NCI-H82 treated with DMSO at 0.1 percent for 48 hours (cell line): ENCODE results near the gene NID1.
"Not testable (repeated sequence)": the region's sequence is repeated elsewhere in the genome, so short reads cannot be mapped to it uniquely, and the experiment has no call there.

Experiments used
- DNase-seq: peaks from one replicate; lab custom pipeline; 2025; ENCODE audit not compliant: unreplicated experiment; lab: John Stamatoyannopoulos, UW

NID1 gene

GRCh38 chr1:236002025-236002390 is 62.9 kb downstream of the NID1 start:
- no peak for DNase-seq

- no peak for DNase-seq
Measured at GRCh38 chr1:236000781-236001180, 64.1 kb downstream of the NID1 start.

GRCh38 chr1:235999259-235999925 is 65.5 kb downstream of the NID1 start:
- DNase-seq = no peak

DNA sequence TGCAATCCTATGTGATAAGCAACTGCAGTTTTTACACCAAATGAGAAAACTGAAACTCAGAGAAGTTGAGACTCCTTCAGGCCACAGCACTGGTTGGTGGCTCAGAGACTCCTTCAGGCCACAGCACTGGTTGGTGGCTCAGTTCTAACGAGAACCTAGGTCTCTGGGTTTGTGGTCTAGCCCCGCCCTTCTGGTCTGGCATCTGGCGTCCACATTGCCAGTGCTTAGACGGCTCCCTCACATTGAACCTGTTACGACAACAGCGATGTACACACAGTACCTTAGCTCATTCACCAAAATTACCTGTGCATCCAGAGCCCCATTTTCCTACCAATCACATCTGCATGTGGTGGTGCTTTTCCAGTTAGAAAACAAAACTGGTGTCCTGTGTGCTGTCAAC is 66.1 kb downstream of the NID1 start:
- no peak for DNase-seq

DNA sequence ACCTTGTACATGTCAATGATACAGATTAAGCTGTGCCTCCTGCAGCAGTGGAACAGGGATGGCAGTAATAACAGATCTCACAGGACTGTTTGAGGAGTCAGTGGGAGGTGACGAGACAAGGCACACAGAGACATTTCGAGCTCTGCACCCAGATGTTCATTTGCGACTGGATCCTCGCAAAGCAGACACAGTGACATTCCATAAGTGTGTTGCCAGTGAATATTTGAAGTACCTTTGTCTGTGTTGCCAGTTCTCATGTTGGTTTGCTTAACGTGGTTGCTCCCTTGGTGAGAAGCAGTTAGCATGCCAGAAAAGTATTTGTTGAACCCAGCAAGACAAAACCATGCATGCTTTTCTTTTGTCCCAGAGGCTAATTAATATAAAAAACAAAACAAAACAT is 67.0 kb downstream of the NID1 start:
- no peak for DNase-seq

DNA sequence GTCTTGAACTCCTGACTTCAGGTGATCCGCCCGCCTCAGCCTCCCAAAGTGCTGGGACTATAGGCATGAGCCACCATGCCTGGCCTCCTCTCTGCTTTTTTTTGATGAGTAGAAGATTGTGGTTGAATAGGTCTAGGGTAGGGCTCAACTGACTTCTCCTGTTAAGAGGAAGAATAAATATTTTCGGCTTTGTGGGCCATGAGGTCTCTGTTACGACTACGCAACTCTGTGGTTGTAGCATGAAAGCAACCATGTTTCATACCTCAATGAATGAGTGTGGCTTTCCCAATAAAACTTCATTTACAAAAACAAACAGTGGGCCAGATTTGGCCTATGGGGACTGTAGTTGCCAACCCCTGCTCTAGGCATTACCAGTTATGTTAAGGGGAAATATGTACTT is 67.8 kb downstream of the NID1 start:
- DNase-seq = no peak

DNA sequence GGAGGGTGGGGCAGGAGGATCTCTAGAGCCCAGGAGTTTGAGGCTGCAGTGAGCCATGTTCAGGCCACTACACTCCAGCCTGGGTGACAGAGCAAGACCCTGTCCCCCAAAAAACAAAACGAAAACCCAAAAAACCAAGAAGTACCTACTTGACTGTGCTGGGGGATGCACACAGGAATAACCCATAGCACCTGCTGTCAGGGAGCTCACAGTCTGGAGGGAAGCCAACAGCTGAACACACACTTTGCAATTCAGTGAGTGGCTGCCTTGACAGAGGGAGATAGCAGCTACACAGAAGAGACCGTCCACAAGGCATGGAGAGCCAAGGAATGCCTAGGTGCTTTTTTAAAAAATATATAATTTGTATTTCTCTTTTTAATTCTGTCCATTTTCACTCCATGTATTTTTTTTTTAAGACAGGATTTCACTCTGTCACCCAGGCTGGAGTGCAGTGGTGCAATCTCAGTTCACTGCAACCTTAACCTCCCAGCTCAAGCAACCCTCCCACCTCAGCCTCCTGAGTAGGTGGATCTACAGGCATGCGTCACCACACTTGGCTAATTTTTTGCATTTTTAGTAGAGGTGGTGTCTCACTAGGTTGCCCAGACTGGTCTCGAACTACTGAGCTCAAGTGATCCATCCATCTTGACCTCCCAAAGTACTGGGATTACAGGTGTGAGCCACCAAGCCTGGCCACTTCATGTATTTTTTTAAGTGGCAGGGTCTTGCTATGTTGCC is 68.7 kb downstream of the NID1 start:
- no peak for DNase-seq

GRCh38 chr1:235995511-235995910 is 69.4 kb downstream of the NID1 start:
- DNase-seq = peak; percentile 99

GRCh38 chr1:235993652-235994051 is 71.2 kb downstream of the NID1 start:
- DNase-seq = no peak

DNA sequence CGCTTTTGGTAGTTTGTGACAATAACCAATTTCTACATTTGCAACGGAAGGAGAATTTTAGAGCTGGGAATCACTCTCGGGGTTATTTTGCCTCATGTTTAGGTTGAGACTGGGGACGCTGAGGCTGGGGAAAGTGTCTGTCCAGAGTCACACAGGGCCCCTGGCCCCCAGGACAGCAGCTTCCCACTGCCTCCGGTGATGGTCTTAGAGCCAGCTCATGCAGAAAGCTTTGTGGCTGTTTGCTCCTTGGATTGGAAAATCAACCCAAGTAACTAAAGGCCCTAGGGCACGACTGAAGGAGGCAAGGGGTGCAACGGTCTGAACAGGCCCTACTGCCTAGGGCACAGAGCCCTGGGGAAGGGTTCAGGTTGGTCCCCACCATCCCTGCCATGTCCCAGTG is 72.0 kb downstream of the NID1 start:
- no peak for DNase-seq

DNA sequence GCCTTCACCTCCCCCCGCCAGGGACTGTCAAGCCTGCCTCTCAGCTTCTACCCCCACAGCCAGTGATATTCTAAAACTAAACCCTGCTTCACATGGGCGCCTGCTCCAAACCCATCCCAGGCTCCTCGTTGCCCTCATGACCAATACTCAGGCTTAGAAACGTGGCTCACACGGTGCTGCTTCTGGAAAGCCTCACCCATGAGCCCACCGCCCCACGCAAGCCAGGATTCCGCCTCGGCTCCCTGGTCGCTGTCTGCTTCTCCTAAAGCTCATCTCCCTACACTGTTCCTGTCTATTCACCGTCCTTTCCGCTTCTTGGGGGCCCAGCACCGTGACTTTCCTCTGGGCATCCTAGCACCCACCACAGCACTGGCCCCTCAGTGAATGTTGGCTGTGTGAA is 72.5 kb downstream of the NID1 start:
- DNase-seq = no peak

- no peak for DNase-seq
Measured at GRCh38 chr1:235990330-235990795, 74.5 kb downstream of the NID1 start.

DNA sequence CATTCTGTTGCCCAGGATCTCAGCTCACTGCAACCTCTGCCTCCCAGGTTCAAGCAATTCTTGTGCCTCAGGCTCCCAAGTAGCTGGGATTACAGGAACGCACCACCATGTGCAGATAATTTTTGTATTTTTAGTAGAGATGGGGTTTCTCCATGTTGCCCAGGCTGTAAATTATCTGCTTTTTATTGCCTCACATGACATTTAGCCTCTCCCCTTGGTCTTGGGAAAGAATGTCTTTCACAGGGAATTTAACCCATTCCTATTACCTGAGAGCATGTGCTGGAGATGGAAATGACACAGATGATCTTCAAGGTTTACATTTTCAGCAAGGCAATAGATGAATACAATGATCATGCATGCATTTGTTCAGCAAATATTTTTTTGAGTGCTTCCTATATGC is 75.8 kb downstream of the NID1 start:
- no peak for DNase-seq

- DNase-seq = no peak
Measured at GRCh38 chr1:235986869-235987268, 78.0 kb downstream of the NID1 start.

DNA sequence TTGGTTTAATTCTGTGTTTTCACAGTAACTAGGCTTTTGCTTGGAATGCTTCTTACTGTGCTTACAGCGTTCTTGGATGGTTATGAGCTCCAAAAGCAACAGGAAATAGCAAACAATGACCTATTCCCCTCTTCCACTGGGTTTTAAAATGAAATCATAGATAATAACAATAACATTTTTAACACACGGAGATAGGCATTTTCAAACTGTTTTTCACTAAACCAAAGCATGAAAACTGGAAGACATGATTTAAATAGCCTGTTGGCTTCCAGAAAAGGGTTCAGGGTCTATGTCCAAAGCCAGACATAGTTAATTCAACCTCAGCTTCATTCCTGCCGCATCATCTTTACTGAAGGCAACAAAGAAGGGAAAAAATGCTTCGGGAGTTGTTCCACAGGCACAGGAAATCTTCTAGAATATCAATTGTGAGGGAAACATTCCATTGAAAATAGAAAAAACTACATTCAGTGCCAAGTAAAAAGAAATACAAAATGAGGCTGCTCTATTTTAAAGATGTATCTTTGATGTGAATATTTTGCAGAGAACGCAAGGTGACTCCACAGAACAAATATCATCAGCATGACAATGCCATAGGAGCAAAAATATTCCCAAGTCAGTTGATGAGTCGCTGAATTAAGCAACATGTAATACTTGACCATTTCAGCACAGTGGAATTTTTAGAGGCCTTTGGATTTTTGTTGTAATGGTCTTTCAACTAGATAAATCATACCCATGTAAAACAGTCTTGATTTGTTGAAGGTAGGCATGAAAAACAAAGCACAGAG is 80.7 kb downstream of the NID1 start:
- no peak for DNase-seq

GRCh38 chr1:235980976-235981375 is 83.9 kb downstream of the NID1 start:
- DNase-seq = no peak

- no peak for DNase-seq
Measured at GRCh38 chr1:235979716-235980333, 85.1 kb downstream of the NID1 start.

GRCh38 chr1:235979176-235979575 is 85.7 kb downstream of the NID1 start:
- DNase-seq = no peak

GRCh38 chr1:235976490-235976889 is 88.4 kb downstream of the NID1 start:
- DNase-seq = no peak

DNA sequence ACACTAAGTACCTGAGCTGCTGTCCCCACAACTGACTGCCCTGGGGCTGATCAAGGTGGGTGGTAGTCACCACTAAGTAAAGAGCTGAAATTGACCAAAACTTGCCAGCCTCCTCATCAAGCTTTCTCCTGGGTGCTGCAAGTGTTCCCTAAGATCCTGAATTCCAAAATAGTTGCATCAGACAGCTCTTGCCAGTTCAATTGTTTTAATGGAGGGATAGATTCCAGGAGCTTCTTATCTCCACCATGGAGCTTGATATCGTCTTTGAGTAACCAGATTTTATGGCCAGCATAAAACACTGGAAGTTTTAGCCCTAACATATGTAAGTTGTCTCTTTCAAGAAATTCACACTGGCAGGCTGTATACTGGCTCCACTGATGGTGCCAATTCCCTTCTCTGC is 90.3 kb downstream of the NID1 start:
- no peak for DNase-seq

DNA sequence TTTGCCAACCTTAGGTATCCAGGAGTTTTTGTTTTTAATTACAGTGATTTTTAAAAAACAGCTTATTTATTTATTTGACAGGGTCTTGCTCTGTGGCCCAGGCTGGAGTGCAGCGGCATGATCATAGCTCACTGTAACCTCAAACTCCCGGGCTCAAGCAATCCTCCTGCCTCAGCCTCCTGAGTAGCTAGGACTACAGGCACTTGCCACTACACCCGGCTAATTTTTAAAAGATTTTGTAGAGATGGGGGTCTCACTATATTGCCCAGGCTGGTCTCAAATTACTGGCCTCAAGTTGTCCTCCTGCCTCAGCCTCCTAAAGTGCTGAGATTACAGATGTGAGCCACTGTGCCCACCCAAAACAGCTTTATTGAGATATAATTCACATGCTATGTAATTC is 92.2 kb downstream of the NID1 start:
- DNase-seq = not testable (repeated sequence)

GRCh38 chr1:235972311-235972689 is 92.6 kb downstream of the NID1 start:
- no peak for DNase-seq
